ENCODE results near the gene CAMK2D. TPM values are rescaled to one million over a fixed set of nuclear protein-coding genes. Genes with fewer than 3 reads are reported as not detected.

CAMK2D gene
- total and polyA plus RNA-seq, 2 donors (not counting 1 experiment from before 2014, with no cell fraction given) = 120 to 262 TPM

GRCh38 chr4:113692809-113693411 lies 68.6 kb downstream of the CAMK2D start:
- H4K20me1 ChIP-seq (ENCODE audit: control insufficient read depth, extremely low read depth, insufficient read depth, low read length) = no peaks in the 10 kb centered on the region
- DNase-seq (ENCODE audit: low read depth in 2 of 2) = no peak
- H3K9ac ChIP-seq (ENCODE audit: insufficient read depth, low read length) = no peak overlapping the region
- TF ChIP-seq EZH2 (IDR thresholded peaks at IDR 0.05; ENCODE audit: low read length, missing control alignments) (no peak), CTCF (conservative IDR thresholded peaks at IDR 0.05 in 1 of 2, IDR thresholded peaks at IDR 0.05 in 1 of 2; ENCODE audit: low read depth in 1 of 2, low read length in 2 of 2) (no peak)
- no peaks in the 10 kb centered on the region for H3K36me3 ChIP-seq (ENCODE audit: control insufficient read depth, insufficient read depth, low read length)
- H3K27ac ChIP-seq (ENCODE audit: insufficient read depth, low read length) = no peak overlapping the region
- no peak overlapping the region for H3K4me2 ChIP-seq (ENCODE audit: extremely low read depth, insufficient read depth, low read length)
- no peaks in the 10 kb centered on the region for H3K4me1 ChIP-seq (ENCODE audit: control insufficient read depth, extremely low read depth, insufficient read depth, low read length)
- peaks cover 78% of the 10 kb centered on the region for H3K79me2 ChIP-seq (ENCODE audit: control insufficient read depth, insufficient read depth, low read length)
- no peak overlapping the region for H2AFZ ChIP-seq (ENCODE audit: low read length)
- no peaks in the 10 kb centered on the region for H3K27me3 ChIP-seq (ENCODE audit: control insufficient read depth, insufficient read depth, low read length)
- H3K9me3 ChIP-seq (ENCODE audit: control insufficient read depth, insufficient read depth, low read depth, low read length) = no peaks in the 10 kb centered on the region
- no peak overlapping the region for H3K4me3 ChIP-seq (replicated peaks in 1 of 4; ENCODE audit: control extremely low read depth in 1 of 4, insufficient read depth in 1 of 4, low read depth in 3 of 4, low read length in 4 of 4)

GRCh38 chr4:113691676-113692075 lies 69.9 kb downstream of the CAMK2D start:
- H3K4me2 ChIP-seq (ENCODE audit: extremely low read depth, insufficient read depth, low read length) = no peak overlapping the region
- H4K20me1 ChIP-seq (ENCODE audit: control insufficient read depth, extremely low read depth, insufficient read depth, low read length) = no peaks in the 10 kb centered on the region
- no peak overlapping the region for H2AFZ ChIP-seq (ENCODE audit: low read length)
- no peak overlapping the region for H3K4me3 ChIP-seq (replicated peaks in 1 of 4; ENCODE audit: control extremely low read depth in 1 of 4, insufficient read depth in 1 of 4, low read depth in 3 of 4, low read length in 4 of 4)
- no peak for DNase-seq (ENCODE audit: low read depth in 2 of 2)
- H3K27me3 ChIP-seq (ENCODE audit: control insufficient read depth, insufficient read depth, low read length) = no peaks in the 10 kb centered on the region
- peaks cover 74% of the 10 kb centered on the region for H3K79me2 ChIP-seq (ENCODE audit: control insufficient read depth, insufficient read depth, low read length)
- H3K27ac ChIP-seq (ENCODE audit: insufficient read depth, low read length) = no peak overlapping the region
- H3K4me1 ChIP-seq (ENCODE audit: control insufficient read depth, extremely low read depth, insufficient read depth, low read length) = peaks cover 3% of the 10 kb centered on the region
- H3K9me3 ChIP-seq (ENCODE audit: control insufficient read depth, insufficient read depth, low read depth, low read length) = no peaks in the 10 kb centered on the region
- H3K36me3 ChIP-seq (ENCODE audit: control insufficient read depth, insufficient read depth, low read length) = no peaks in the 10 kb centered on the region
- H3K9ac ChIP-seq (ENCODE audit: insufficient read depth, low read length) = no peak overlapping the region
- TF ChIP-seq EZH2 (IDR thresholded peaks at IDR 0.05; ENCODE audit: low read length, missing control alignments) = no peak
- TF ChIP-seq CTCF (conservative IDR thresholded peaks at IDR 0.05 in 1 of 2, IDR thresholded peaks at IDR 0.05 in 1 of 2; ENCODE audit: low read depth in 1 of 2, low read length in 2 of 2) = no peak

GRCh38 chr4:113689394-113689793 lies 72.1 kb downstream of the CAMK2D start:
- H4K20me1 ChIP-seq (ENCODE audit: control insufficient read depth, extremely low read depth, insufficient read depth, low read length) = no peaks in the 10 kb centered on the region
- no peak for DNase-seq (ENCODE audit: low read depth in 2 of 2)
- H3K4me2 ChIP-seq (ENCODE audit: extremely low read depth, insufficient read depth, low read length) = no peak overlapping the region
- no peak overlapping the region for H3K9ac ChIP-seq (ENCODE audit: insufficient read depth, low read length)
- H3K9me3 ChIP-seq (ENCODE audit: control insufficient read depth, insufficient read depth, low read depth, low read length) = no peaks in the 10 kb centered on the region
- H3K4me3 ChIP-seq (replicated peaks in 1 of 4; ENCODE audit: control extremely low read depth in 1 of 4, insufficient read depth in 1 of 4, low read depth in 3 of 4, low read length in 4 of 4) = no peak overlapping the region
- H3K27ac ChIP-seq (ENCODE audit: insufficient read depth, low read length) = no peak overlapping the region
- H3K36me3 ChIP-seq (ENCODE audit: control insufficient read depth, insufficient read depth, low read length) = no peaks in the 10 kb centered on the region
- no peak overlapping the region for H2AFZ ChIP-seq (ENCODE audit: low read length)
- no peak for TF ChIP-seq EZH2 (IDR thresholded peaks at IDR 0.05; ENCODE audit: low read length, missing control alignments)
- H3K27me3 ChIP-seq (ENCODE audit: control insufficient read depth, insufficient read depth, low read length) = no peaks in the 10 kb centered on the region
- peaks cover 5% of the 10 kb centered on the region for H3K4me1 ChIP-seq (ENCODE audit: control insufficient read depth, extremely low read depth, insufficient read depth, low read length)
- peaks cover 62% of the 10 kb centered on the region for H3K79me2 ChIP-seq (ENCODE audit: control insufficient read depth, insufficient read depth, low read length)

Data from fibroblast of lung (primary cell).